OCI-LY1 (cell line): Measurements from ENCODE around the gene DNAJC5G.

ENCODE experiments used
- H2AFZ ChIP-seq: fragments of 200-600 bp; sonication (generic), shearing (Covaris generic); 2 replicates; pipeline ENCODE4 v1.6.0; 2014; ENCODE audit warnings: antibody characterized with exemption, mild to moderate bottlenecking, low read length
- H3F3A ChIP-seq: fragments of 200-600 bp; sonication (generic), shearing (Covaris generic); 2 replicates; pipeline ENCODE4 v1.6.0; 2014; ENCODE audit warnings: mild to moderate bottlenecking, antibody characterized with exemption, low read length, moderate library complexity; ENCODE audit not compliant: insufficient read depth
- H3K27ac ChIP-seq: fragments of 200-600 bp; sonication (generic); 2 replicates; pipeline ENCODE4 v1.5.1; 2014; ENCODE audit warnings: low read length, mixed run types, mild to moderate bottlenecking, low read depth; ENCODE audit not compliant: poor library complexity, severe bottlenecking
- H3K27me3 ChIP-seq: fragments of 200-600 bp; sonication (generic); 2 replicates; pipeline ENCODE4 v1.6.0; 2014; ENCODE audit warnings: antibody characterized with exemption, mild to moderate bottlenecking, low read length, moderate library complexity; ENCODE audit not compliant: insufficient read depth
- H3K36me3 ChIP-seq: fragments of 200-600 bp; sonication (generic); 2 replicates; pipeline ENCODE4 v1.6.1; 2014; ENCODE audit warnings: mild to moderate bottlenecking, antibody characterized with exemption, low read length, moderate library complexity, mixed read lengths; ENCODE audit not compliant: insufficient read depth
- H3K4me1 ChIP-seq: fragments of 200-600 bp; sonication (generic); 2 replicates; pipeline ENCODE4 v1.5.1; 2014; ENCODE audit warnings: mild to moderate bottlenecking, low read length, moderate library complexity; ENCODE audit not compliant: insufficient read depth, severe bottlenecking
- H3K4me2 ChIP-seq: fragments of 200-600 bp; sonication (generic), shearing (Covaris generic); 2 replicates; pipeline ENCODE4 v1.6.1; 2014; ENCODE audit warnings: low read length
- H3K4me3 ChIP-seq: fragments of 200-600 bp; sonication (generic); 2 replicates; pipeline ENCODE4 v1.5.1; 2014; ENCODE audit warnings: low read length, low read depth, mild to moderate bottlenecking, mixed read lengths; ENCODE audit not compliant: poor library complexity, severe bottlenecking
- H3K79me2 ChIP-seq: fragments of 200-600 bp; shearing (Covaris generic); 2 replicates; pipeline ENCODE4 v1.6.1; 2016; ENCODE audit warnings: mixed run types, low read length, mixed read lengths; ENCODE audit not compliant: insufficient read depth
- H3K9ac ChIP-seq: fragments of 200-600 bp; sonication (generic), shearing (Covaris generic); 2 replicates; pipeline ENCODE4 v1.6.1; 2014; ENCODE audit warnings: mild to moderate bottlenecking, low read length, mixed read lengths
- H3K9me2 ChIP-seq: fragments of 200-600 bp; sonication (generic), shearing (Covaris generic); 2 replicates; pipeline ENCODE4 v1.6.1; 2014; ENCODE audit warnings: low read depth, mild to moderate bottlenecking, low read length, mixed read lengths
- H3K9me3 ChIP-seq: fragments of 200-600 bp; shearing (Covaris generic); 2 replicates; pipeline ENCODE4 v1.6.1; 2014; ENCODE audit warnings: low read length, mixed read lengths
- H4K20me1 ChIP-seq: fragments of 200-600 bp; sonication (generic), shearing (Covaris generic); 2 replicates; pipeline ENCODE4 v1.6.0; 2016; ENCODE audit warnings: mild to moderate bottlenecking, low read length; ENCODE audit not compliant: insufficient read depth
- EZH2 ChIP-seq: fragments of 200-600 bp; sonication (generic), shearing (Covaris generic); IDR thresholded peaks from 2 replicates; pipeline ENCODE4 v1.8.0; 2017; ENCODE audit warnings: borderline replicate concordance, mixed run types, mild to moderate bottlenecking, antibody characterized with exemption, low read length, moderate library complexity, mixed read lengths
- TF ChIP-seq, protein P1 (sequence below): fragments of 200-600 bp; sonication (generic), shearing (Covaris generic); IDR thresholded peaks from 2 replicates; pipeline ENCODE4 v1.5.1; 2017; ENCODE audit warnings: mild to moderate bottlenecking, antibody characterized with exemption, low read length, moderate library complexity, mixed read lengths

The DNAJC5G gene

DNA sequence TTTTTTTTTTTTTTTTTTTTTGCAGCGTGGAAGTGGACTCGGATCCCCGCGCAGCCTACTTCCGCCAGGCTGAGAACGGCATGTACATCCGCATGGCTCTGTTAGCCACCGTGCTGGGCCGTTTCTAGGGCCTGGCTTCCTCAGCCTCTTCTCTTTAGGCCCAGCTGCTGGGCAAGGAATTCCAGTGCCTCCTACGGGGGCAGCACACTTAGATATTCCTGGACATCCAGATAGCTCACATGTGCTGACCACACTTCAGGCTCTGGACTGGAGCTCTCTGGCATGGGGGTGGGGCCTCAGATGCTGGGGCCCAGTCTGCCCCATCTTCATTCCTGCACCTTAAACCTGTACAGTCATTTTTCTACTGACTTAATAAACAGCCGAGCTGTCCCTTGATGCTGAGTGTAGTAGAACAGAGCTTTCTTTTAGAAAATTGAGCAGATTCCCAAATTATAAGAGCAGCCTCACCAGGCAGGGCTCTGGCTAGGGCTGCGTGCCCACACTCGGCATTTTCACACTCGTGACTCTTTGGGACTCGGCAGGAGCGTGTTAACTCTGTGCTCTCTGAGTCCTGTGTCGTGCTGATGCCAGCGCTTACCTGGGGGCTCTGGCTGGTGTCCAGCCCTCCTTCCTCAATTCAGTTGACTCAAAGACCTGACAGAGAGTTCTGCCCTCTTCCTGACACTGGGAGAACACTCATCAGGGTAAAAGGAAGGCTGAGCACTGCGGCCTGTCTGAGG is 31.7 kb upstream of the DNAJC5G start:
- H3K9me2 ChIP-seq, result no peaks in the 10 kb centered on the region
- H3K4me1 ChIP-seq, result no peaks in the 10 kb centered on the region
- no peak for TF ChIP-seq EZH2
- TF ChIP-seq, protein P1, sequence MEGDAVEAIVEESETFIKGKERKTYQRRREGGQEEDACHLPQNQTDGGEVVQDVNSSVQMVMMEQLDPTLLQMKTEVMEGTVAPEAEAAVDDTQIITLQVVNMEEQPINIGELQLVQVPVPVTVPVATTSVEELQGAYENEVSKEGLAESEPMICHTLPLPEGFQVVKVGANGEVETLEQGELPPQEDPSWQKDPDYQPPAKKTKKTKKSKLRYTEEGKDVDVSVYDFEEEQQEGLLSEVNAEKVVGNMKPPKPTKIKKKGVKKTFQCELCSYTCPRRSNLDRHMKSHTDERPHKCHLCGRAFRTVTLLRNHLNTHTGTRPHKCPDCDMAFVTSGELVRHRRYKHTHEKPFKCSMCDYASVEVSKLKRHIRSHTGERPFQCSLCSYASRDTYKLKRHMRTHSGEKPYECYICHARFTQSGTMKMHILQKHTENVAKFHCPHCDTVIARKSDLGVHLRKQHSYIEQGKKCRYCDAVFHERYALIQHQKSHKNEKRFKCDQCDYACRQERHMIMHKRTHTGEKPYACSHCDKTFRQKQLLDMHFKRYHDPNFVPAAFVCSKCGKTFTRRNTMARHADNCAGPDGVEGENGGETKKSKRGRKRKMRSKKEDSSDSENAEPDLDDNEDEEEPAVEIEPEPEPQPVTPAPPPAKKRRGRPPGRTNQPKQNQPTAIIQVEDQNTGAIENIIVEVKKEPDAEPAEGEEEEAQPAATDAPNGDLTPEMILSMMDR, result no peak
- no peak overlapping the region for H3K27ac ChIP-seq
- H3F3A ChIP-seq, result no peaks in the 10 kb centered on the region; the same call in 1 of the 2 replicates
- H3K4me2 ChIP-seq, result no peak overlapping the region
- H3K9me3 ChIP-seq, result no peaks in the 10 kb centered on the region
- H3K36me3 ChIP-seq, result peaks cover 67% of the 10 kb centered on the region
- no peaks in the 10 kb centered on the region for H3K27me3 ChIP-seq
- no peaks in the 10 kb centered on the region for H3K79me2 ChIP-seq
- H2AFZ ChIP-seq, result no peak overlapping the region
- no peak overlapping the region for H3K9ac ChIP-seq
- H3K4me3 ChIP-seq, result no peak overlapping the region
- H4K20me1 ChIP-seq, result no peaks in the 10 kb centered on the region

DNA sequence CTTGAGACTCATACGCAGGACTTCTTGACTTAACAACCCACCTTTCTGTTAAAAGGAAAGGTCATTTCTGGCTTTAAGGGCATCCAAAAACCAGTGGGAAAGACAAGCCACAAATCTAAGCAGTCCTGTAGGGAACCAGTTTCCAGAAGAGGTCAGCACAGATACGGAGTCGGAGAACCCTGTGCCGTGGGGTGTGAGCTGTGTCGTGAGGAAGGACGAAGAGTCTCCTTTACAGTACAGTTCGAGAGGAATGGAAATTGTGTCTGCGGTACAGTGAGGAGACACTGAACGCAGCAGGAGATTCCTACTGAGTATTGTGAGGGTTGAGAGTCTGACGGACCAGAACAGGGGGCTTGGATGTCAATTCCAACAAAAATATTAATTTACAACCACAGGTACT is 30.1 kb upstream of the DNAJC5G start:
- no peak overlapping the region for H3K4me3 ChIP-seq
- no peaks in the 10 kb centered on the region for H3K9me2 ChIP-seq
- H3K4me1 ChIP-seq, result peaks cover 5% of the 10 kb centered on the region
- H3K79me2 ChIP-seq, result no peaks in the 10 kb centered on the region
- TF ChIP-seq, protein P1, result no peak
- no peak for TF ChIP-seq EZH2
- H4K20me1 ChIP-seq, result no peaks in the 10 kb centered on the region
- no peak overlapping the region for H2AFZ ChIP-seq
- no peaks in the 10 kb centered on the region for H3K27me3 ChIP-seq
- no peak overlapping the region for H3K27ac ChIP-seq
- no peak overlapping the region for H3K4me2 ChIP-seq
- H3K36me3 ChIP-seq, result peaks cover 53% of the 10 kb centered on the region
- no peak overlapping the region for H3K9ac ChIP-seq
- H3F3A ChIP-seq, result no peaks in the 10 kb centered on the region; the same call in 1 of the 2 replicates
- H3K9me3 ChIP-seq, result no peaks in the 10 kb centered on the region

DNA sequence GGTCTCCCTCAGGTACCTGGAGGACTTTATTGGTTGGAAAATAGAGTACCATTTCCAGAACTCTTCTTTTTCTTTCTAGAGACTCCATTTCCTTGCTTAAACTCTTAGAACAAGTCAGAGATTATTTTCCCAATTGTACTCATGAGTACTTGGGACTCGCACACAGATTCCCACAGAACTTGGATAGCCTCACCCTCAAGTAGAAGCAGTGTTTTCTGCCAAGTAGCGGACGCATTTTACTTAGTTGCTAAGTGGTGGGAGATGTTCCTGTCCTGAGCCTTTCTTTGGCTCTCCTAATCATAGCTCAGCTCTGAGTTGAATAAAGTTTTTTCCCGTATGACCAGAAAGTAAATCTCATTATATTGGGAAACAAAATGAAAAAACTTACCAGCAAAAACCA is 29.6 kb upstream of the DNAJC5G start:
- Histone ChIP-seq H3K4me2 (no peak overlapping the region), H3K27me3 (no peaks in the 10 kb centered on the region), H3K9me3 (no peaks in the 10 kb centered on the region), H2AFZ (no peak overlapping the region), H3K9me2 (no peaks in the 10 kb centered on the region), H3K4me1 (peaks cover 10% of the 10 kb centered on the region), H3F3A (no peaks in the 10 kb centered on the region; the same call in 1 of the 2 replicates), H3K4me3 (no peak overlapping the region), H3K79me2 (no peaks in the 10 kb centered on the region), H4K20me1 (no peaks in the 10 kb centered on the region), H3K27ac (no peak overlapping the region), H3K9ac (no peak overlapping the region), H3K36me3 (peaks cover 47% of the 10 kb centered on the region)
- no peak for TF ChIP-seq EZH2
- TF ChIP-seq, protein P1, result no peak
